ENCODE data around the gene CLCC1. TPM values are rescaled to one million over a fixed set of nuclear protein-coding genes. Genes with fewer than 3 reads are reported as not detected.

The CLCC1 gene
- polyA plus RNA-seq, 1 donor (not counting 4 experiments of a cell fraction or from before 2014, with no cell fraction given): 23.4 TPM

DNA sequence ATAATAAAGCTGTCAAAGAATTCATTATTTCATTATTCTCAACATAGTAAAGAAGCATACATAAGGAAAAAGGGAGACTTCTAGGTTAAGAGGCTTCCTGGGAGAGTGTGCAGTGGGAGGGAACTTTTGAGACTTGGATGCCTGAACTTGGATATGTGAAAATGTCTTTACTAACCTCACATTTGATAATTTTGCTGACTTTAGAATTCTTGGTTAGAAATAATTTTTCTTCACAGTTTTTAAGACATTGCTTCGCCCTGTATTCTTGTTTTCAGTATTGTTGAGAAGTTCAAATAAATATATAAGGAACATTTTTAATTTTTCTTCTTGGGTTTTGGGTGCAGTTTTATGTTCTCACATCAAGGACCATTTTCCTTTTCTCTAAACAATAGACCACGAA, 46.5 kb downstream of the CLCC1 start:
- Histone ChIP-seq H3K4me2 (ENCODE audit: control insufficient read depth, extremely low read depth, insufficient read depth, low read depth, low read length) (no peak overlapping the region), H4K20me1 (ENCODE audit: control insufficient read depth, extremely low read depth, insufficient read depth, low read length) (no peaks in the 10 kb centered on the region), H3K4me1 (ENCODE audit: control insufficient read depth, extremely low read depth, insufficient read depth, low read length) (no peaks in the 10 kb centered on the region), H3K36me3 (ENCODE audit: control insufficient read depth in 2 of 2, extremely low read depth in 1 of 2, insufficient read depth in 2 of 2, low read length in 2 of 2) (peaks cover 11 to 13% of the 10 kb centered on the region in 2 experiments), H3K4me3 (ENCODE audit: control insufficient read depth in 2 of 3, extremely low read depth in 1 of 3, insufficient read depth in 2 of 3, low read depth in 1 of 3, low read length in 3 of 3) (no peak overlapping the region), H3K9ac (ENCODE audit: control insufficient read depth, extremely low read depth, insufficient read depth, low read length) (no peak overlapping the region), H3K27me3 (ENCODE audit: control insufficient read depth, extremely low read depth, insufficient read depth, low read length) (no peaks in the 10 kb centered on the region), H3K9me1 (ENCODE audit: control insufficient read depth, extremely low read depth, insufficient read depth, low read length) (no peaks in the 10 kb centered on the region), H3K27ac (ENCODE audit: control insufficient read depth, insufficient read depth, low read length) (no peak overlapping the region), H2AFZ (ENCODE audit: control insufficient read depth, low read length) (no peak overlapping the region), H3K79me2 (ENCODE audit: control insufficient read depth, insufficient read depth, low read length) (no peaks in the 10 kb centered on the region), H3K9me3 (ENCODE audit: control insufficient read depth, low read depth, low read length) (no peaks in the 10 kb centered on the region)
- DNase-seq (ENCODE audit: low read depth, low spot score): no peak
- no peak for FAIRE-seq
- dilution Hi-C loops (cut with MboI; ENCODE audit: extremely low pct_ligation_motif_present, low sequenced_read_pairs): loop anchor here (25.0 kb wide), 1 partner anchor 129 kb away; no protein-coding TSS in a partner anchor
- no peak for TF ChIP-seq EZH2 (IDR thresholded peaks at IDR 0.05; ENCODE audit: low read length)
- TF ChIP-seq, protein P1, sequence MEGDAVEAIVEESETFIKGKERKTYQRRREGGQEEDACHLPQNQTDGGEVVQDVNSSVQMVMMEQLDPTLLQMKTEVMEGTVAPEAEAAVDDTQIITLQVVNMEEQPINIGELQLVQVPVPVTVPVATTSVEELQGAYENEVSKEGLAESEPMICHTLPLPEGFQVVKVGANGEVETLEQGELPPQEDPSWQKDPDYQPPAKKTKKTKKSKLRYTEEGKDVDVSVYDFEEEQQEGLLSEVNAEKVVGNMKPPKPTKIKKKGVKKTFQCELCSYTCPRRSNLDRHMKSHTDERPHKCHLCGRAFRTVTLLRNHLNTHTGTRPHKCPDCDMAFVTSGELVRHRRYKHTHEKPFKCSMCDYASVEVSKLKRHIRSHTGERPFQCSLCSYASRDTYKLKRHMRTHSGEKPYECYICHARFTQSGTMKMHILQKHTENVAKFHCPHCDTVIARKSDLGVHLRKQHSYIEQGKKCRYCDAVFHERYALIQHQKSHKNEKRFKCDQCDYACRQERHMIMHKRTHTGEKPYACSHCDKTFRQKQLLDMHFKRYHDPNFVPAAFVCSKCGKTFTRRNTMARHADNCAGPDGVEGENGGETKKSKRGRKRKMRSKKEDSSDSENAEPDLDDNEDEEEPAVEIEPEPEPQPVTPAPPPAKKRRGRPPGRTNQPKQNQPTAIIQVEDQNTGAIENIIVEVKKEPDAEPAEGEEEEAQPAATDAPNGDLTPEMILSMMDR (optimal IDR thresholded peaks at IDR 0.05 in 1 of 3, IDR thresholded peaks at IDR 0.05 in 1 of 3, conservative IDR thresholded peaks at IDR 0.05 in 1 of 3; ENCODE audit: extremely low read depth in 1 of 3, insufficient read depth in 2 of 3, low read length in 3 of 3): no peak

Small RNAs within 50 kb of the gene (small RNA-seq; reads per million reads assigned to genes)
- gene BX679664.2 (ENCODE audit: insufficient read length in 3 of 3, low read depth in 3 of 3, low replicate concordance in 1 of 3): 0 reads per million in 3 experiments

Other genes with a start within 250 kb of the CLCC1 start
- 18.4 to 36.3 TPM (median 20.2 TPM) in 3 replicates for gene STXBP3, start 216.8 kb downstream of the CLCC1 start, polyA plus RNA-seq
- 4.6 to 6.9 TPM (median 5.1 TPM) in 3 replicates for gene AKNAD1, start 106.4 kb downstream of the CLCC1 start, polyA plus RNA-seq
- 58.0 to 109 TPM (median 74.7 TPM) in 3 replicates for gene GPSM2, start 86.5 kb downstream of the CLCC1 start, polyA plus RNA-seq
- gene WDR47, start 78.6 kb upstream of the CLCC1 start, polyA plus RNA-seq: 32.8 to 54.7 TPM (median 54.2 TPM) in 3 replicates
- 73.6 to 151 TPM (median 89.7 TPM) in 3 replicates for gene TAF13, start 112.5 kb upstream of the CLCC1 start, polyA plus RNA-seq
- 13.6 to 15.9 TPM (median 15.7 TPM) in 3 replicates for gene TMEM167B, start 127.3 kb upstream of the CLCC1 start, polyA plus RNA-seq
- gene ELAPOR1, start 150.6 kb upstream of the CLCC1 start, polyA plus RNA-seq: 0.21 to 0.36 TPM (median 0.24 TPM) in 3 replicates

All from keratinocyte (primary cell).